Muscle layer of colon (tissue), 2 donors: ENCODE measurements around the gene TRIP13.
"Not testable (repeated sequence)": the region's sequence is repeated elsewhere in the genome, so short reads cannot be mapped to it uniquely, and the experiment has no call there.

ENCODE experiments used
- H3K27ac ChIP-seq: one replicate; pipeline ENCODE4 v1.7.0; 2013; ENCODE audit warnings: low read depth, mild to moderate bottlenecking, low read length, moderate library complexity
- H3K27me3 ChIP-seq, 2 donors: one replicate each; pipeline ENCODE4 v1.7.0; 2013; ENCODE audit warnings: low read length in 2 of 2, mild to moderate bottlenecking in 2 of 2; ENCODE audit not compliant: insufficient read depth in 2 of 2, control insufficient read depth in 1 of 2
- H3K36me3 ChIP-seq: one replicate; pipeline ENCODE4 v1.7.0; 2013; ENCODE audit warnings: mild to moderate bottlenecking, low read length; ENCODE audit not compliant: insufficient read depth
- H3K4me1 ChIP-seq: one replicate; pipeline ENCODE4 v1.7.0; 2013; ENCODE audit warnings: mild to moderate bottlenecking, low read length; ENCODE audit not compliant: insufficient read depth
- H3K4me3 ChIP-seq, 2 donors: one replicate each; pipeline ENCODE4 v1.7.0; 2013; ENCODE audit warnings: low read length in 2 of 2, low read depth in 1 of 2, mild to moderate bottlenecking in 1 of 2, moderate library complexity in 1 of 2
- H3K9ac ChIP-seq: one replicate; pipeline ENCODE4 v1.7.0; 2013; ENCODE audit warnings: low read length
- H3K9me3 ChIP-seq: one replicate; pipeline ENCODE4 v1.7.0; 2013; ENCODE audit warnings: mild to moderate bottlenecking, low read length
- donor health status: abdominal sarcoma.
- donor health status: Adenocarcinoma of cecum.

Gene TRIP13

DNA sequence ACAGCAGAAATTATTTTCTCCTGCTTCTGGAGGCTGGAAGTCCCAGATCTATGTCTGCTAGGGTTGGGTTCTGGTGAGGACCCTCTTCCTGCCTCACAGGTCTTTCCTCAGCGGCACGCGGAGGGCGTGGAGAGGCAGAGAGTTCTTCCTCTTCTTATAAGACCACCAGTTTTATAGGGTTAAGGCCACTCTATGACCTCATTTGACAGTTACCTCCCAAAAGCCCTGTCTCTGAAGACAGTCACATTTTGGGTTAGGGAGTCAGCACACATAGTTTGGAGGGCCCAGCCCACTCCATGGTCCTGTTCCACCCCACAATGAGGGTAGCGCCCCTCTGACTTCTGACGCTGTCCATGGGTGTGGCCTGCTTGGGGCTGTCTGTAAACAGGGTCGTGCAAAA lies 46.7 kb downstream of the TRIP13 start:
- H3K9me3 ChIP-seq: no peaks in the 10 kb centered on the region
- no peak overlapping the region for H3K9ac ChIP-seq
- H3K4me3 ChIP-seq: no peak overlapping the region
- H3K27me3 ChIP-seq: no peaks in the 10 kb centered on the region
- H3K36me3 ChIP-seq: no peaks in the 10 kb centered on the region
- H3K27ac ChIP-seq: no peak overlapping the region
- no peaks in the 10 kb centered on the region for H3K4me1 ChIP-seq

GRCh38 chr5:940741-941140 lies 48.1 kb downstream of the TRIP13 start:
- H3K27me3 ChIP-seq, H3K9ac ChIP-seq, H3K9me3 ChIP-seq, H3K4me3 ChIP-seq, H3K27ac ChIP-seq, H3K4me1 ChIP-seq, H3K36me3 ChIP-seq: not testable (repeated sequence)

DNA sequence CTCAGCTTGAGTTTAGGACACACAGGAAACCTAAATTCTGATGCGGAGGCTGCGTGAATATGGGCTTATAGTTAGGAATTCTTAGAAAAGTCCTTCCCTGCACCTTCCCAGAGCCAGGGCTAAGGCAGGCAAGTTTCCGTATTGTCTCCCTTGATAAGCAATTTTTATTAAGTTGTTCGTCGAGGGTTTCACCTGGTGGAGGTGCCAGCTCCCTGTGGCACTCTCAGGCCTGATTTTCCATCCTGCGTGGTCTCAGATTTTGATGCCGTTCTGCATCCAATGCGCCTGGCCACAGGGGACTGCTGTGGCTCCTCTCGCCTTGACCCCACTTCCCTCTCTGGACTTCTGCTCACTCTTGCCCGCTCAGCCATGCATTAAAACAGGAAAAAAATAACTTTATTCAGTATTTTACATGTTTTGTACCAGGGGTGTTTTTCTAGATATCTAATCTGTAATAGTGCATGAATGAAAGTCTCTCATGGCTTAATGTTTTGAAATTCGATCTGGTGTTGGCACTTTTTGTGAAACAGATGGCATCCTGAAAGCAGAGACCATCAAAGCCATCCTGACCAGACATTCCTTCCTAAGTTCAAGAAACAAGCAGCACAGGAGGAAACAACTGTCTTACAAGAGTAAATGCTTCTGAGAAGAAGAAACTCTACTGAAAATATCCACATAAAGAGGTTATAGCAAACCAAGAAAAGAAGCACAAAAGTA lies 50.7 kb downstream of the TRIP13 start:
- Histone ChIP-seq H3K9ac (no peak overlapping the region), H3K9me3 (no peaks in the 10 kb centered on the region), H3K27me3 (peaks cover 0 to 7% of the 10 kb centered on the region in 2 donors), H3K4me3 (no peak overlapping the region), H3K27ac (no peak overlapping the region), H3K4me1 (peaks cover 6% of the 10 kb centered on the region), H3K36me3 (no peaks in the 10 kb centered on the region)

GRCh38 chr5:943918-944620 lies 51.4 kb downstream of the TRIP13 start:
- no peaks in the 10 kb centered on the region for H3K36me3 ChIP-seq
- no peaks in the 10 kb centered on the region for H3K9me3 ChIP-seq
- H3K9ac ChIP-seq: no peak overlapping the region
- H3K4me3 ChIP-seq: no peak overlapping the region
- peaks cover 6% of the 10 kb centered on the region for H3K4me1 ChIP-seq
- H3K27me3 ChIP-seq: peaks cover 0 to 14% of the 10 kb centered on the region in 2 donors
- H3K27ac ChIP-seq: no peak overlapping the region

DNA sequence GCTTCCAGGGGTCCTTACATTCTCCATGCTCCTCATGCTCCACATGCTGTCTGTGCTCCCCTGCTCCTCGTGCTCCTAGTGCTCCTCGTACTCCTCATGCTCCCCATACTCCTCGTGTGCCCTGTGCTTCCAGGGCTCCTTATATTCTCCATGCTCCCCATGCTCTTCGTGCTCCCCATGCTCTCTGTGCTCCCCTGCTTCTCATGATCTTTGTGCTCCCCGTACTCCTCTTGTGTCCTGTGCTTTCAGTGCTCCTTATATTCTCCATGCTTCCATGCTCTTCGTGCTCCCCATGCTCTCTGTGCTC lies 51.9 kb downstream of the TRIP13 start:
- Histone ChIP-seq H3K27ac (no peak overlapping the region), H3K4me1 (peaks cover 6% of the 10 kb centered on the region), H3K9ac (no peak overlapping the region), H3K9me3 (no peaks in the 10 kb centered on the region), H3K4me3 (no peak overlapping the region), H3K27me3 (peaks cover 0 to 14% of the 10 kb centered on the region in 2 donors), H3K36me3 (no peaks in the 10 kb centered on the region)

DNA sequence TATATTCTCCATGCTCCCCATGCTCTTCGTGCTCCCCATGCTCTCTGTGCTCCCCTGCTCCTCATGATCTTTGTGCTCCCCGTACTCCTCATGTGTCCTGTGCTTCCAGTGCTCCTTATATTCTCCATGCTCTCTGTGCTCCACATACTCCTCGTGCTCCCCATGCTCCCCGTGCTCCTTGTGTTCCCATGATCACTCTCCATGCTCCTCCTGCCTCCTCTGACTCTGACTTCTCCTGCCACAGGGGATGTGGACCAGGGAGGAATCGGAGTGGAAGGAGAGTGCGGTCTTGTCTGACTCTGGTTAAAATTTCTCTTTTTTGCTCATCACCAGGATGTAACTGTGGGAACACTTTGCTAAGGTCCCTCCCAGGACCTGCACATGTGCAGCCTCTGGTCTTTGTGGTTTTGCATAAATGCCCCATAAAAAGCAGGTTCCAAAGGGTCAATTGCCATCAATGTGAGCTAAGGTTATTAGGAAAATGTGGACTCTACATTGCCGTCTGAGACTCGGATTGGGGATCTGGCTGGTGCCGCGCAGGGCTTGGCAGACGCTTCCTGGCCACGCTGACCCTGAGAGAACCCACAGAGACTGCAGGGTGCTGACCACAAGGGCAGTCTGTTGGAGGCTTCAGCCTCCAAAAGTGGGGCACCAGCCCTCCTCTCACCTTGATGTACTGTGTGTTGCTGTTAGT lies 52.5 kb downstream of the TRIP13 start:
- H3K36me3 ChIP-seq: no peaks in the 10 kb centered on the region
- no peak overlapping the region for H3K4me3 ChIP-seq
- no peaks in the 10 kb centered on the region for H3K9me3 ChIP-seq
- peaks cover 6% of the 10 kb centered on the region for H3K4me1 ChIP-seq
- no peak overlapping the region for H3K9ac ChIP-seq
- H3K27me3 ChIP-seq: peaks cover 0 to 14% of the 10 kb centered on the region in 2 donors
- H3K27ac ChIP-seq: no peak overlapping the region

GRCh38 chr5:945691-946551 lies 53.2 kb downstream of the TRIP13 start:
- H3K27ac ChIP-seq: no peak overlapping the region
- H3K4me3 ChIP-seq: no peak overlapping the region
- no peaks in the 10 kb centered on the region for H3K36me3 ChIP-seq
- no peak overlapping the region for H3K9ac ChIP-seq
- H3K4me1 ChIP-seq: peaks cover 6% of the 10 kb centered on the region
- peaks cover 0 to 14% of the 10 kb centered on the region in 2 donors for H3K27me3 ChIP-seq
- no peaks in the 10 kb centered on the region for H3K9me3 ChIP-seq

DNA sequence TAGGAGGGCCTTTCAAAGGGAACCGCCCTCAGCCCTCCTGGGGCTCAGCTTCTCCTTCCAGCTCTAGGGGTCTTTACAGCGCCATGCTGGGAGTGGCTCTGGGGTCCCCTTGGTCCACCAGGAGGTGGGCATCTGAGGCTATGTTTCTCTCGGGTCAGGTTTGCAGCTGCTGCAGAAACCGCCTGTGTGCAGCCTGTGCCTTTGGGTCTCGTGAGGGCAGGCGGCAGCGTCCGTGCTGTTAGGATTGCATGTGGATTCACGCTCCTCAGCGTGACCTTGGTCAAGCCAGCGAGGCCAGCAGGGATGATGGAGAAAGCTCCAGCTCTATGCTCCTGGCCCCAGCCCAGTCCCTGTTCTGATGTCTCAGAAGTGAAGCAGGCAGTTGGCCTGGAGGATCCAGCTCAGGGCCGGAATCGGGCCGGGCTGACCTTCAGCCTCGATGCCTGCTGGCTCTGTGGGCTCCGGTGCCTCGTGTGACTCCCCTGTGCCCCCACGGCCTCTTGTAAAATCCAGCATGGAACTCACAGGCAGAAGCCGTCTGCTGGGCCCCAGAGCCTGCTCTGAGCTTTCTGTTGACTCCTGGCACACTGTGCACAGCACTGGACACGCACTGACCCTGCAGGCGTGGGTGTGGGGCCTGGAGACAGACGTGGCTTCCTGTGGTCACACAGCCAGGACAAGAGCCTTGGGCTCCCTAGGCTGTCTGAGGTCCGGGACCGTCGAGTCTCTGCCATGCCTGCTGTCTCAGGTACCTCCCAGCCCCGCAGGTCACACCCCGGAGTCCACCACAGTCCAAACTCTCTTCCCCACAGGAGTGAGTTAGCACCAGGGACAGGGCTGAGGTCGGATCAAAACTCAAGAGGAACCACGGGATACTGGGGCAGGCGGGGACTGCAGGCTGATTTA lies 54.3 kb downstream of the TRIP13 start:
- H3K9me3 ChIP-seq: no peaks in the 10 kb centered on the region
- H3K27me3 ChIP-seq: peaks cover 0 to 14% of the 10 kb centered on the region in 2 donors
- H3K27ac ChIP-seq: no peak overlapping the region
- H3K36me3 ChIP-seq: no peaks in the 10 kb centered on the region
- no peak overlapping the region for H3K9ac ChIP-seq
- H3K4me1 ChIP-seq: peaks cover 6% of the 10 kb centered on the region
- H3K4me3 ChIP-seq: no peak overlapping the region

DNA sequence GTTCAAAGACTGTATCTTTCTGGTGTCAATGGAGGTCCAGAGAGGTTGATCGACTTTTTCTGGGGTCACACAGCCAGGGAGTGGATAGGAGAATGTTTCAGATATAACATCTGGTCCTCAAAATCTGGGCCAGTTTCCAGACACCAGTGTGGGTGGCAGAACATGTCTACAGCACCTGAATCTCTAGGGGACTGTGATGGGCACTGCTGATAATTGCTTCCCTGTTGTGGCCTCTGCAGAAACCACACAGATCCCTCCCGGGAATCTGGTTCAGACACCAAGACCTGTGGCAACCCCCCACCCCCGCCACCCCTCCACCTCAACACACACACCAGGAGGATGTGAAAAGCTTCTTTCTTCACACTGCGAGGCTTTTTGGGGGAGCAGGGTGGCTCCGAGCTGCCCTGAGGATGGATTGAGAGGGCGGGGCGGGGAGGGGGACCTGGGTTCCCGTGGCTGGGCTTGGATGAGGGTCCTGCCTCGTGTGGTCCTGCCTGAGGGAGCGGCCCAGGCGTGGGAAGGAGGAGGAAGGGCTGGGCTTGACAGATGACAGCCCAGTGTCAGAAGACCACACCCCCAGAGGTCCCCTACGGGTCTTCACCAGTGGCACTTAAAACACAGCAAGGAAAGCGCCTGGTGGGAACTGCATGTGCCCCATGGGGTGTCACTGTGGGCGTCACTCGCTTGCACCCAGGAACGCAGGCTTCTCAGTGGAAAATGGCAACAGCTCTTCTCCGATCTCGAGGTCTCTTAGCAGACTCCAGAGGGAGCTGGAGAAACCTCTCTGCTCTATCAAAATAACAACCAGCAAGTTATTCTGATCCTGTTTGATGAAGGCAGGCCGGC lies 55.2 kb downstream of the TRIP13 start:
- Histone ChIP-seq H3K4me1 (peaks cover 6% of the 10 kb centered on the region), H3K9me3 (no peaks in the 10 kb centered on the region), H3K4me3 (no peak overlapping the region), H3K27me3 (peaks cover 0 to 14% of the 10 kb centered on the region in 2 donors), H3K9ac (no peak overlapping the region), H3K27ac (no peak overlapping the region), H3K36me3 (no peaks in the 10 kb centered on the region)
